ENCODE measurements around the gene STXBP1. TPM values are rescaled to one million over a fixed set of nuclear protein-coding genes. Genes with fewer than 3 reads are reported as not detected.

Gene STXBP1
- polyA plus RNA-seq, 2 of the 4 experiments (the other 2 are of a cell fraction): 13.3 to 22.6 TPM

- ChIA-PET POLR2A (interaction anchor here (1.2 kb wide), 1 partner anchor 13 kb away, joined by 3 read pairs; no protein-coding TSS in a partner anchor), CTCF (interaction anchor here (1.0 to 32.4 kb wide), 11 partner anchors 9 to 327 kb away, joined by 3 to 821 read pairs (median 6); partner anchors contain the start of genes CDK9 and TOR2A)
- no peak for FAIRE-seq
- WGBS (ENCODE audit: missing lambda C conversion rate): 87% methylated on average over 5 of the region's 5 CpGs
- no peak for TF ChIP-seq MAZ (IDR thresholded peaks at IDR 0.05; ENCODE audit: borderline replicate concordance, low read depth, low read length)
- no peak for TF ChIP-seq ZSCAN20 (CRISPR knock-in tag; IDR thresholded peaks at IDR 0.05)
- no peak for TF ChIP-seq CEBPB (IDR thresholded peaks at IDR 0.05)
- TF ChIP-seq EHMT2 (IDR thresholded peaks at IDR 0.05; ENCODE audit: low read depth): no peak
- no peak for TF ChIP-seq CBX8 (IDR thresholded peaks at IDR 0.05)
- TF ChIP-seq MAFK (IDR thresholded peaks at IDR 0.05; ENCODE audit: partially characterized antibody): no peak
- Histone ChIP-seq H3K9me3 (no peaks in the 10 kb centered on the region), H3K4me3 (no peak overlapping the region), H3K4me1 (peaks cover 5% of the 10 kb centered on the region; the same call in 1 of the 3 replicates), H3K4me2 (no peak overlapping the region), H3K27ac (no peak overlapping the region)
- ATAC-seq: no peak
- DNase-seq (ENCODE audit: low read depth in 1 of 2, low spot score in 1 of 2): no peak
These were observed 16.5 kb upstream of the STXBP1 start for GRCh38 chr9:127595611-127596010.

DNA sequence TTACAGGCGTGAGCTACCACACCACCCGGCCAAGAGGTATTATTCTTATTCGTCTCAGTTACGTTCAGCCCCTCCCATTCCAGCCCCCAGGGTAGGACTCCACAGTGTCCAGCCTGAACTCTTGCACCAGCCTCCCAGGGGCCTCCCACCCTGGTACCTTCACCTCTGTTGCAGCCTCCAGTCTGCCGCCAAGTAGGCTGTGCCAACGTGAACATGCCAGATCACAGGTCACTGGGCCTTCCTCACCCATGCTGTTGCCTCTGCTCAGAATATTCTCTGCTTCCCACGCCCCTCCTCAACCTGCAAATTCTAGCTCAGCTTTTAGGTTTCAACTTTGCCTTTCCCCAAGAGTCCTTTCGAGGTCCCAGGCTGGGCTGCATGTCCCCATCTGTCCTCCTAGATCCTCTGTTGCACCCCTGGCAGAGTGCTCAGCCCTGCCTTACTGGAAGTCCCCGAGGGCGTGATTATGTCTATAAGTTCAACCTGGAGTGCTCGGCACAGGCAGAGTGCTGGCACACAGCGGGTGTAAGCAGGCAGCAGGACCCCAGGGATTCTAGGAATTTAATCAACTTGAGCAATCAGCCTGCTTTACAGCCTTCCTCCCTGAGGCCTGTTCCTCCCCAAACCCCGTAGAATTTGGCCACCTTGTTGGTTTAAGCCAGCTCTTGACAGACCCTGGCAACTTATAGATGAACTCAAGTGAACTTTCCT lies 13.1 kb upstream of the STXBP1 start:
- ChIA-PET CTCF (interaction anchor here (1.1 to 32.4 kb wide), 6 partner anchors 9 to 323 kb away, joined by 4 to 821 read pairs (median 10); partner anchors contain the start of gene TOR2A), POLR2A (interaction anchor here (1.0 kb wide), 1 partner anchor 9 kb away, joined by 4 read pairs; no protein-coding TSS in a partner anchor)
- Histone ChIP-seq H3K27ac (no peak overlapping the region), H3K4me2 (no peak overlapping the region), H3K4me3 (no peak overlapping the region), H3K4me1 (peaks cover 5% of the 10 kb centered on the region; the same call in 1 of the 3 replicates), H3K9me3 (no peaks in the 10 kb centered on the region)
- FAIRE-seq: no peak
- 76% methylated on average over 13 of the region's 13 CpGs for WGBS (ENCODE audit: missing lambda C conversion rate)
- DNase-seq (ENCODE audit: low read depth in 1 of 2, low spot score in 1 of 2): no peak
- TF ChIP-seq, protein P1, sequence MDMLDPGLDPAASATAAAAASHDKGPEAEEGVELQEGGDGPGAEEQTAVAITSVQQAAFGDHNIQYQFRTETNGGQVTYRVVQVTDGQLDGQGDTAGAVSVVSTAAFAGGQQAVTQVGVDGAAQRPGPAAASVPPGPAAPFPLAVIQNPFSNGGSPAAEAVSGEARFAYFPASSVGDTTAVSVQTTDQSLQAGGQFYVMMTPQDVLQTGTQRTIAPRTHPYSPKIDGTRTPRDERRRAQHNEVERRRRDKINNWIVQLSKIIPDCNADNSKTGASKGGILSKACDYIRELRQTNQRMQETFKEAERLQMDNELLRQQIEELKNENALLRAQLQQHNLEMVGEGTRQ (IDR thresholded peaks at IDR 0.05): no peak
- TF ChIP-seq MAZ (IDR thresholded peaks at IDR 0.05; ENCODE audit: borderline replicate concordance, low read depth, low read length) (no peak), ZFP36 (IDR thresholded peaks at IDR 0.05; ENCODE audit: borderline replicate concordance, partially characterized antibody) (no peak)
- peak; percentile 24 to 47; a peak in 3 of 6 replicates for ATAC-seq

- Histone ChIP-seq H3K4me3 (no peak overlapping the region), H3K4me1 (peaks cover 5% of the 10 kb centered on the region; the same call in 1 of the 3 replicates), H3K27ac (no peak overlapping the region), H3K9me3 (no peaks in the 10 kb centered on the region), H3K4me2 (no peak overlapping the region)
- ATAC-seq (no peak), DNase-seq (ENCODE audit: low read depth in 1 of 2, low spot score in 1 of 2) (no peak), FAIRE-seq (no peak)
- TF ChIP-seq, protein P2, sequence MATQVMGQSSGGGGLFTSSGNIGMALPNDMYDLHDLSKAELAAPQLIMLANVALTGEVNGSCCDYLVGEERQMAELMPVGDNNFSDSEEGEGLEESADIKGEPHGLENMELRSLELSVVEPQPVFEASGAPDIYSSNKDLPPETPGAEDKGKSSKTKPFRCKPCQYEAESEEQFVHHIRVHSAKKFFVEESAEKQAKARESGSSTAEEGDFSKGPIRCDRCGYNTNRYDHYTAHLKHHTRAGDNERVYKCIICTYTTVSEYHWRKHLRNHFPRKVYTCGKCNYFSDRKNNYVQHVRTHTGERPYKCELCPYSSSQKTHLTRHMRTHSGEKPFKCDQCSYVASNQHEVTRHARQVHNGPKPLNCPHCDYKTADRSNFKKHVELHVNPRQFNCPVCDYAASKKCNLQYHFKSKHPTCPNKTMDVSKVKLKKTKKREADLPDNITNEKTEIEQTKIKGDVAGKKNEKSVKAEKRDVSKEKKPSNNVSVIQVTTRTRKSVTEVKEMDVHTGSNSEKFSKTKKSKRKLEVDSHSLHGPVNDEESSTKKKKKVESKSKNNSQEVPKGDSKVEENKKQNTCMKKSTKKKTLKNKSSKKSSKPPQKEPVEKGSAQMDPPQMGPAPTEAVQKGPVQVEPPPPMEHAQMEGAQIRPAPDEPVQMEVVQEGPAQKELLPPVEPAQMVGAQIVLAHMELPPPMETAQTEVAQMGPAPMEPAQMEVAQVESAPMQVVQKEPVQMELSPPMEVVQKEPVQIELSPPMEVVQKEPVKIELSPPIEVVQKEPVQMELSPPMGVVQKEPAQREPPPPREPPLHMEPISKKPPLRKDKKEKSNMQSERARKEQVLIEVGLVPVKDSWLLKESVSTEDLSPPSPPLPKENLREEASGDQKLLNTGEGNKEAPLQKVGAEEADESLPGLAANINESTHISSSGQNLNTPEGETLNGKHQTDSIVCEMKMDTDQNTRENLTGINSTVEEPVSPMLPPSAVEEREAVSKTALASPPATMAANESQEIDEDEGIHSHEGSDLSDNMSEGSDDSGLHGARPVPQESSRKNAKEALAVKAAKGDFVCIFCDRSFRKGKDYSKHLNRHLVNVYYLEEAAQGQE (IDR thresholded peaks at IDR 0.05): no peak
- TF ChIP-seq KDM5A (IDR thresholded peaks at IDR 0.05) (no peak), POLR2A (IDR thresholded peaks at IDR 0.05; ENCODE audit: low read length) (no peak), ESRRA (IDR thresholded peaks at IDR 0.05; ENCODE audit: borderline replicate concordance, low read length) (no peak), CHD4 (IDR thresholded peaks at IDR 0.05; ENCODE audit: borderline replicate concordance) (no peak), CBX8 (IDR thresholded peaks at IDR 0.05) (no peak), CTCF (IDR thresholded peaks at IDR 0.05) (no peak), HOXB13 (CRISPR knock-in tag; IDR thresholded peaks at IDR 0.05; ENCODE audit: low read depth) (no peak), JUN (IDR thresholded peaks at IDR 0.05) (no peak), BHLHE40 (IDR thresholded peaks at IDR 0.05; ENCODE audit: low read depth, low read length) (no peak), EP300 (IDR thresholded peaks at IDR 0.05) (no peak), ZSCAN20 (CRISPR knock-in tag; IDR thresholded peaks at IDR 0.05) (no peak), ZNF302 (CRISPR knock-in tag; IDR thresholded peaks at IDR 0.05) (no peak), EHF (CRISPR knock-in tag; IDR thresholded peaks at IDR 0.05) (no peak)
- TF ChIP-seq, protein P3, sequence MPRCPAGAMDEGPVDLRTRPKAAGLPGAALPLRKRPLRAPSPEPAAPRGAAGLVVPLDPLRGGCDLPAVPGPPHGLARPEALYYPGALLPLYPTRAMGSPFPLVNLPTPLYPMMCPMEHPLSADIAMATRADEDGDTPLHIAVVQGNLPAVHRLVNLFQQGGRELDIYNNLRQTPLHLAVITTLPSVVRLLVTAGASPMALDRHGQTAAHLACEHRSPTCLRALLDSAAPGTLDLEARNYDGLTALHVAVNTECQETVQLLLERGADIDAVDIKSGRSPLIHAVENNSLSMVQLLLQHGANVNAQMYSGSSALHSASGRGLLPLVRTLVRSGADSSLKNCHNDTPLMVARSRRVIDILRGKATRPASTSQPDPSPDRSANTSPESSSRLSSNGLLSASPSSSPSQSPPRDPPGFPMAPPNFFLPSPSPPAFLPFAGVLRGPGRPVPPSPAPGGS (IDR thresholded peaks at IDR 0.05): no peak
- TF ChIP-seq, protein P4, sequence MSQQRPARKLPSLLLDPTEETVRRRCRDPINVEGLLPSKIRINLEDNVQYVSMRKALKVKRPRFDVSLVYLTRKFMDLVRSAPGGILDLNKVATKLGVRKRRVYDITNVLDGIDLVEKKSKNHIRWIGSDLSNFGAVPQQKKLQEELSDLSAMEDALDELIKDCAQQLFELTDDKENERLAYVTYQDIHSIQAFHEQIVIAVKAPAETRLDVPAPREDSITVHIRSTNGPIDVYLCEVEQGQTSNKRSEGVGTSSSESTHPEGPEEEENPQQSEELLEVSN (IDR thresholded peaks at IDR 0.05; ENCODE audit: borderline replicate concordance, low read depth): no peak
- TF ChIP-seq, protein P5, sequence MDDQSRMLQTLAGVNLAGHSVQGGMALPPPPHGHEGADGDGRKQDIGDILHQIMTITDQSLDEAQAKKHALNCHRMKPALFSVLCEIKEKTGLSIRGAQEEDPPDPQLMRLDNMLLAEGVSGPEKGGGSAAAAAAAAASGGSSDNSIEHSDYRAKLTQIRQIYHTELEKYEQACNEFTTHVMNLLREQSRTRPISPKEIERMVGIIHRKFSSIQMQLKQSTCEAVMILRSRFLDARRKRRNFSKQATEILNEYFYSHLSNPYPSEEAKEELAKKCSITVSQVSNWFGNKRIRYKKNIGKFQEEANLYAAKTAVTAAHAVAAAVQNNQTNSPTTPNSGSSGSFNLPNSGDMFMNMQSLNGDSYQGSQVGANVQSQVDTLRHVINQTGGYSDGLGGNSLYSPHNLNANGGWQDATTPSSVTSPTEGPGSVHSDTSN (IDR thresholded peaks at IDR 0.05): no peak
- ChIA-PET POLR2A (no interaction called here), CTCF (interaction anchor here (1.7 to 32.4 kb wide), 5 partner anchors 9 to 271 kb away, joined by 6 to 821 read pairs (median 12); partner anchors contain the start of gene TOR2A)
- 66% methylated on average over 7 of the region's 7 CpGs for WGBS (ENCODE audit: missing lambda C conversion rate)
These were observed 12.6 kb upstream of the STXBP1 start for GRCh38 chr9:127599550-127599891.
